Measurements from ENCODE around the gene STAB2.

The STAB2 gene

DNA sequence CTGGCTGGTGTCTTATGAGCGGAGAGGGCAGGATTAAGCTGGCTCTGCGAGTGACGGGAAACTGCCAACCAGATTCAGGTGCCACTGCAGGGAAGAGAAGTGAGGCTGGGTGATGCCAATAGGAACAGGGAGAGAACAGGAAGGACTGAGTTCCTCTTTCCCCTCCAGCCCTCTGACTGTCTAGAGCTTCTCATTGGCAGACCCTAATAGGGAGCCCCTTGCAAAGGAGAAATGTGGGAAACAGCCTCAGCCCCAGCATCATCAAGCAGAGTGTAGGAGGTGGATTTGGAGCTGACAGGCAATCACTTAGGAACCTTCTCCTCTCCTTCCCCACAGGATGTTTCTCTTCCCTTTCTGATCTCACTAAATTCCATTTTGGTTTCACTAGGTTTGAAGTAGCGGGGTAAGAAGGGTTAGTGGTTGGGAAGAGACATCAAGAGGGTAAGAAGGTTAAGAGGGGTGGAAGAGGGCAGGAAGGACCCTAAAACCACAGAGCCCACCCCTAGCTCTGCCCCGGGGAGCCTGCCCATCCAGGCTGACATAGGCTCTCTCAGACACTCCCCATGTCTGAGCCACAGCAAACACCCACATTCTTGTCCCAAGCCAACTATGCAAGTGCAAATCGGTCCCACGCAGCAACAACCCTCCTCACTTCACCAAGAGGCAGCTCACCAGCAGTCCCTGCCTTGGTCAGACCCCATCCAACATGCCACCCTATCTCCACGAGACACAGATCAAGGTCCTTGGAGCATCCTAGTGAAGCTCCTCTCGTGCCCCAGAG lies 111.1 kb downstream of the STAB2 start:
- DNase-seq: no peak

DNA sequence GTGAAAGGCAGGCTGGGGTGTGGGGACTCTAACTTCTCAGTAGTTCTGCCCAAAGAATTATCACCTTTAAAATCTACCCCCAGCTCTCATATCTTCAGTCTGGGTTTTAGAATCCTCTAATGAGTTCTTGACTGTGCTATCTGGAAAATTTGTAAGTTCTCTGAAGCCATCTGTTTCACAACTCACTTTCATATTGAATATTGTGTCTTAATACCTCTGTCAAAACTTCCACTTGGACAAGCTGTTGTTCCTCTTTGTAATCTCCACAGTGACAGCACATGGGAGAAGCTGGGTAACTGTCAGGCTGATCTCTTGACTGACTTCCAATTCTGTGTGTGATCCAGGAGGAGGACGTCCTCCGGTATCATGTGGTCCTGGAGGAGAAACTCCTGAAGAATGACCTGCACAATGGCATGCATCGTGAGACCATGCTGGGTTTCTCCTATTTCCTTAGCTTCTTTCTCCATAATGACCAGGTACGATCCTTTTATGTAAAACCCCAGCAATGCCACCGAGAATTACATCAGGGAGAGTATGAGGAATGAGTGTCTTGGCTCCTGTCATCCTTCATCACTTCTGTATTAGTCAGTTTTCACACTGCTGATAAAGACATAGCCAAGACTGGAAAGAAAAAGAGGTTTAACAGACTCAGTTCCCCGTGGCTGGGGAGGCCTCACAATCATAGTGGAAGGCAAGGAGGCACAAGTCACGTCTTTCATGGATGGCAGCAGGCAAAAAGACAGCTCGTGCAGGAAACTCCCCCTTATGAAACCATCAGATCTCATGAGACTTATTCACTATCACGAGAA lies 111.9 kb downstream of the STAB2 start:
- no peak for DNase-seq

DNA sequence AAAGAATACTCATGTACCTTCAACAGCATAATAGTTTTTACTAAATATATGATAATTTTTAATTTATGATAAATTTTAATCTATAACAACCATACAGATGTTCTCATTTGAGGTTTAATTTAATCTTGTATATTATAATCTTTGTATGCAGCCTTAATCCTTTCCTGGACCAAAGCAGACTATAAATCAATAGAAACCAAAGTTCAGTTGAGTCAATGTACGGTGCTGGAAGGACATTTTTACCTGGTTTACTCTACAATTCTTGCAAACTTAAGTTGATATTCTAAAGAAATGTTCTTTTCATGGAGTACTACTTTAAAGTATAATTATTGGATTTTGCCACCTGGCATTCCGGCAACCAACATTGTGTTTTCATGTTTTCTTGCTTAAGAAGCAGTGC lies 118.0 kb downstream of the STAB2 start:
- no peak for DNase-seq

DNA sequence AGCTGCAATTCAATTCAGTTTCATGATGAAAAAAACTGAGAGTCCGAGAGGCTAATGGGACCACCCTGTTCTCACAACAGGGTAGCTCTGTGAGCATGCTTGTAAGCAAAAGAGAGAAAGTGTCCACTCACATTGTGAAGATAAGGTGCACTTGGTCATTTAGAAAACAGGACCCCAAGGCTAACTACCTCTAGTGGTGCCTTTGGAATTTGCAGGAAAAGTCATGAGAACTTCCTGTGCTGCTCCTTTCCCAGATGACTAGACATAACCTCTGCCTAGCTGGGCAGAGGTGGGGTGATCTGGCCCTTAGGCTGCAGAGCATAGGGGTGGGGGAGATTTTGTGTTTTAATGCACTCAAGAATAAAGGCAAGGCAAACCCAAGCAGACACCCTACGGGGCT lies 118.9 kb downstream of the STAB2 start:
- DNase-seq: no peak

DNA sequence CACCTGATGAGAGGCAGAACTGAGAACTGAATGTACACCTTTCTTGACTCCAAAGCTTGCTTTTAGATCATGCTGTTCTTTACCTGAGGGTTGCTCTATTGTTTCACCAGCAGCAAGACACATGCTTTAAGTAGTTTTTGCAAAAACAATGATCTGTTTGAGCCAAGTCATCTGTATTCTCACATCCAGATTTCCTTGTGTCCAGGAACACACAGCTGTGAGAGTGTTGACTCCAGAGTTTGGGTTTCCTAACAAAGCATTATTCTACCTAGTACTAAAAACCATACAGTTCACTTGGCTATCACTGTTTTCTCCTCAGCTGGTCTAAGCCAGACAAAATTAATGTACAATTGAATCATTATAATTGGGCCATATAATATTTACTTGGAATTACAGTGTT lies 120.4 kb downstream of the STAB2 start:
- DNase-seq: no peak

DNA sequence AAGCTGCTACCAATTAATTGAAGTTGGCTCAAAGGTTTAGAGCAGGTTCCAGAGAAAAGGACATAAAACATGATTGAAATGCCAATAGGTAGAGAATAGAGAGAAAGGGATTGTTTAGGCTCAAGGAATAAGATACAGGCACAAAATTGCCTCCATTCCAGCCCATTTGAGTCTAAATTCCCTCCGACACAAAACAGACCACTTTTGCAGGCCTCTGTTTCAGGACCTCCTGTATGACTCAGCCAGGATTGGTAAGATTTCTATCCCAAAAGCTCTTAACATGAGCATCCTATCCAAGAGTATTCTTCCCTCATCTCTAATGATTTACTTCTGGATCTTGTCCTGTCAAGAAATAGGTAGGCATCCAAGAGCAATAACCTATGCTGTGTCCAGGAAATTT lies 123.5 kb downstream of the STAB2 start:
- no peak for DNase-seq

DNA sequence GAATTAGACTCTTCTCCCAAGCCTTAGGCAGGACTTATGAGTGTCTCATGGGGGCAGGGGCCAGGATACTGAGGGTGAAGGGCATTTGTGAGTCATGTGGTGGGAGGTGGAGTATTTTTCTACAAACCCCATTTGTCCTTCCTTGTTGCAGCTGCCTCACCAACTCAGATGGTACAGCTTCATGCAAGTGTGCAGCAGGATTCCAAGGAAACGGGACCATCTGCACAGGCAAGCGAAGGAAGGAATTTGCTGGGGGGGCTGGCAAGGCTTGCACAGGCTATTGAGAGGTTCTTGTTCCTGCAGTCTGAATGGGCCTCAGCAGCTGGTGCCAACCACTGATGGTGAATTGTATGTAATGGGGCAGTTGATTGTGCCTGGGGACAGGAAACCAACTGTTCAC lies 125.1 kb downstream of the STAB2 start:
- no peak for DNase-seq

DNA sequence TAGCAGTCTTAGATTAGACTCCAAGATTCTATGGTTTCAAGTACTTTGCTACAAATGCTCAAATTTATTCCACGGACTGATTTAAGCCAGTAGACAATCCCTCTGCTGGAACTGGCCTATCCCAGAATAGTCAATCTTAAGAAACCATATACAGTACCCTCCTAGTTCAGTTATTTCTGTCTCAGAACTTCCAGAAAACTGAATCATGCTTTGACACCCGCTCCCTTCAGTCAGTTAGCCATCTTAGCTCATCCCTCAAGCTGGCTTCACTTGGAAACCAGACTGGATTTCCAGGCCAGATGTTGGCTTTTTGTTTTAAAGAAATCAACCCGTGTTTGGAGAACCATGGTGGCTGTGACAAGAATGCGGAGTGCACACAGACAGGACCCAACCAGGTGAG lies 128.4 kb downstream of the STAB2 start:
- no peak for DNase-seq

DNA sequence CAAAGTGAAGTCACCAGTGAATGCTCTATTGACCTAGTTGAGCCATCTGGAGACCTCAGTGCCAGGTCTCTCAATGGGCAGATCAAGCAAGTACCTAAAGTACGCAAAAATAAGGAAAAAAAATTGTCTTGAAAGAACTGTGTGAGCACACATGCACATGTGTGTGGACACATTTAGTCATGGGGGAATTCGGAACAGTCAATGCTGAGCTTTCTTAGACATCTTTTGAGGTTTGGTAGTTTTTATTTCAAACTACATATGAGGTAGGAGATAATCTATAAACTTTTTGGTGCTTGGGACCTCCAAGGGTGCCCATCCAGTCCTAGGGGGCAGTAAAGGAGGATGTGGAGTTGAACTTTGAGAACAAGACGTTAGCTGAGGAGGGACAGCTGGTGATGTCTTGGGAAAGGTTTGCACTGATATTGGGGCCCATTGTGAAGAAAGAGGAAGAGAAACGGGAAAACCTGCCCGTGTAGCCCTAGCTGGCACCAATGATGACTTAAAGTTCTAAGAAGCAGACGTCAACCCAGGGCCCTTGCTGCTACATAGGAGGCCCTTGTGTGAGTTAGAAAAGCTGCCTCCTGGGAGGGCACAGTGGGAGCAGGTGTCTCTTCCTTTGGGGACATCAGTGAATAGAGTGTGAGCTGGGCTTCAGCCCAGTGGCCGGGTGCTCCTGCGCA lies 129.6 kb downstream of the STAB2 start:
- no peak for DNase-seq

DNA sequence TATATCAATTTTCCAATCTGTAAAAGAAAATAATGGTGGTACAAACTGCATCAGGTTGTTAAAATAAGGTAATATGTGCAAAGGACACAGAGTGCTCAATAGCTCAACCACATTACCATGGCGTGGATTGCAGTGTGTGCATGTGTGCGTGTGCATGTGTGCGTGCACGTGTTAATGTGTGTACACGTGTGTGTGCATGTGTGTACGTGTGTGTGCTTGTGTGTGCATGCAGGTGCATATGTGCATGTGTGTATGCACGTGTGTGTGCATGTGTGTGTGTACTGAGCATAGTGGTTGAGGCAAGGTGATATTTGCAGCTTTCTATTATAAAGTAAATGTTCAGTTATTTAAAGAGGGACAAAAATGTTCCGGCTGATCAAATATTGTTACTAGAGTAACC lies 138.3 kb downstream of the STAB2 start:
- no peak for DNase-seq

DNA sequence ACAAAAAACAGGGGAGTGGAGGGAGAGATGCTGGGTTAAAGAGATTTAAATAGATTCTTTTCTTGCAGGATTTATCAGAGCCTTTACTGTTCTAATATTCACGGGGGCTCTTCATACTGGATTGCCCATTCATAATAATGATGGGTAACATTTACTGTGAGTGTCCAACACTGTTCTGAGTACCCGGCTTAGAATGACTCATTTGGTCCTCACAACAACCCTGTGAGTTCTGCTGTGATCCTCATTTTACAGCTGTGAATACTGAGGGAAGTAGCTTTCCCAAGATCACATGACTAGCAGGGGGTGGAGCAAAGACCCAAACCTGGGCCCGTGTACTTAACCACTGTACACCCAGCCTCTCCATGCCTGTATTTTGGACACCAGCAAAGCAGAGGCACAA lies 140.6 kb downstream of the STAB2 start:
- DNase-seq: no peak

DNA sequence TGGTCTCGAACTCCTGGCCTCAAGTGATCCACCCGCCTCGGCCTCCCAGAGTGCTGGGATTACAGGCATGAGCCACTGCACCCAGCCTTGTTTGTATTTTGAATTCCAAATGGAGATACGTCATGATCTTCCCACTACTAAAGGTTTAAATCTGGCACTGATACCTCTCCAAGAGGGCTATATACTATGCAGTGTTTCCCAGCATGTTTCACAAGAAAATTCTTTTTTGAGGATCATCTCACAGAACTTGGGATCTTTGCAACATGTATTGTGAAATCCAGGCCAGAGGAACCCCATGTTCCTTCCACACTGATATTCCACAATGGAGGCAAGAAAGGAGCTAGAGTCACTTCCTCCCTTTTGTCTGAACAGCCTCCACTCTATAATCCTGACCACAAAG lies 141.2 kb downstream of the STAB2 start:
- no peak for DNase-seq

DNA sequence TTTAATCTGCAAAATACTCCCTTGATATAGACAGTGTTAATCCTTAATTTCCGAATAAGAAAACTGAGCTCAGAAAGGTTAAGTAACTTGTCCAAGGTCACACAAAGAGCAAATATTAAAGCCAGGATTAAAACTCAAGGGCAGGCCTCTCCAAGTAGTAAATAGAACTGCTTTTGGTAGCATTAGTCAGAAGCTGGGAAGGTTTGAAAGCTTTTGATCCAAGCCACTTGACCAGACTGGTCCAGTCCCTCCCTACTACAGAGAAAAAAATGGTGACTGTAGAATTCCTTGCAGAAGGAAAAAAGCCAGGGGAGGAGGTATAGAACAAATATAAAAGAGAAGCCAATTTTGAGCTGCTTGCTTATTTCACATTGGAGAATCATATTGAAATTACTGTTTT lies 142.4 kb downstream of the STAB2 start:
- no peak for DNase-seq

DNA sequence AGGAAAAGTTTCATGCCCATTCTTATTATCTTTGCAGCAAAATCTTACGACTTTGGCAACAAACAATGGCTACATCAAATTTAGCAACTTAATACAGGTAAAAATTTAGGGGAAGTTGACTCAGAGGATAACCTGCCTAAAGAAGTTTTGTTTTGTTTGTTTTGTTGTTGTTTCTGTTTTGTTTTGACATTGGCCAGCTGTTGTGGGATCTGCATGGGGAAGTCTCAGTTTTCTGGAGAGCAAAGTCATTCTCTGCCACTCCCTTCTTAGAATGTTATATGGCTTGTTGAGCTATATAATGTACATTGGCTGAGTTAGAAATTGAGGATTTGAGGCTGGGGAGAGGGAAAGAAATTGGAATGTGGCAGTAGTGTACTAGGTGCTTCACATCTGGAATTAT lies 144.5 kb downstream of the STAB2 start:
- no peak for DNase-seq

DNA sequence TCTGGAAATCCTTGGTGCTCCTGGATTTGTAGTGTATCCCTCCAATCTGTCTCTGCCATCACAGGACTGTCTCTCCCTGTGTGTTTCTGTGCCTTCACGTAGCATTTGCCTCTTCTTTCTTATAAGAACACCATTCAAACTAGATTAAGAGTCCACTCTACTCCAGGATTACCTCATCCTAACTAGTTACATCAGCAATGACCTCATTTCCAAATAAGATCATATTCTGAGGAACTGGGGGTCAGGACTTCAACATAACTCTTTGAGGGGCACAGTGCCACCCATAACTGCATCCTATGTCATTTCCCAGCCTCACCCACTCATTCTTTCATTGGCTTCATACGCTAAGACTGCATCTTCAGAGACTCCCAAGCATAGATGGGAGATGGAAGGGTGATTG lies 147.8 kb downstream of the STAB2 start:
- DNase-seq: no peak

DNA sequence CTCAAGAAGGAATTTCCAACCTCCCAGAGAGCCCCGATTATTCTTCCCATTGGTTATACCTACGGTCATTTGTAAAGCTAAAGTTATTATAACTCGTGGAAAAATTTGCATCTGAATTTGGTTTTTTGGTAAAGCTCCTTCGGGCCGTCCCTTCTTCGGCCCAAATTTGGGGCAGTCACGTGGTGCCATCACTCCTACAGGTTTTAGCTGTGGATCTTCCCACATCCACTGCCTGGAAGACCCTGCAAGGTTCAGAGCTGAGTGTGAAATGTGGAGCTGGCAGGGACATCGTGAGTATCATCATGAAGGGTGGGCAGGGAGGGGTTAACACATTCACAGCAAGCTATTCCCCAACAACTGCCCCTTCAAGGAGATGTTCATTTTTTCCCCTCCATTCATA lies 148.2 kb downstream of the STAB2 start:
- no peak for DNase-seq

DNA sequence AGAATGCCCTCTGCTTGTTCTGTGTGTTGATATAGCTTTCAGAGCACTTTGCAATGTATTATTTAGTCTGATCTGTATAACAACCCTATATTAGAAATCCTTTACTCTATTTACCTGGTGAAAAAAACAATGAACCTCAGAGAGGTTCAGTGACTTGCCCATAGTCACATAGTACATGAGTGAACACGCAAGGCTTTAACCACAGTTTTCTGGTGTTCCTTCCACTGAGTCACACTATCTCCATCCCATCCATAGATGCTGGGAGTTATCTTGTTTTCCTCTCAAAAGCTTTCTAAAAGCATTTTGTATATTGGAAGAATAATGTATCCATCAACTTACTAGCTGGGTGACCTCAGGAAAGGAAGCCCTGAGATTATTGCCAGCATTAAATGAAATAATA lies 149.5 kb downstream of the STAB2 start:
- DNase-seq: no peak

DNA sequence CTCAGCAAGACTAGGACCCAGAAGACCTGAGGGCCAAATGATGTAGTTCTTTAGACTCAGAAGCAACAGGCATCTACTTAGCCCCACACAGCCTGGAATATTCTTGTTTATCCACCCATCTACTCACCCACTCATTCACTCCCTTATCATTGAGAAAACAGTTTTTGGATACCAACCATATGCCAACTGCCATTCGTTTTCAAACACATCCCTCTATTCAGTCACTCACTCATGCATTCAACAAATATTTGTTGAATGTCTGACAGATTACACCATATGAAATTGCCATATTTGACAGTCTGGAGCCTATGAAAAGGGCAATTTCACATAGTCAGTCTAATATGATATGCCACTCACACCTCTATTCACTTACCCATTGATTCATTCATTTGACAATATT lies 150.8 kb downstream of the STAB2 start:
- no peak for DNase-seq

DNA sequence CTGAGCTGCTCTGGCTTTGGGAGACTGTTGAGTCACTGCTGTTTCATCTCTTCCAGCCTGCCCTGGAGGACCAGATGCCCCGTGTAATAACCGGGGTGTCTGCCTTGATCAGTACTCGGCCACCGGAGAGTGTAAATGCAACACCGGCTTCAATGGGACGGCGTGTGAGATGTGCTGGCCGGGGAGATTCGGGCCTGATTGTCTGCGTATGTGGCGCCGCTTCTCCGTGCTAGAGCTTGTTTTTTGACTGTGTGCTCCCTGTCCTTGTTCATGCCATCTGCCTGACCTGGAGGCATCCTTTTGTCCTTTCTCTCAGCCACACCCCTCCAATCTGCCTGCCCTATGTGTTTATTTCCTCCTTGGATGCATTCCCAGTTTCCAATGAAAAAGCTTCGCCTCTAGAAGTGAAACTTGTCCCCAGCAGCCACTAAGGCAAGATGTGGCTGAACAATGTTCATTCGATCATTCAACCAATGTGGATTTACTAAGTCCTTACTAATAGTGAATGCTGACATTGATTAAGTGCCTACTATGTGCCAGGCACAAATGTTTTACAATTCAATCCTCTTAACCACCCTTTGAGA lies 155.4 kb downstream of the STAB2 start:
- DNase-seq: no peak

DNA sequence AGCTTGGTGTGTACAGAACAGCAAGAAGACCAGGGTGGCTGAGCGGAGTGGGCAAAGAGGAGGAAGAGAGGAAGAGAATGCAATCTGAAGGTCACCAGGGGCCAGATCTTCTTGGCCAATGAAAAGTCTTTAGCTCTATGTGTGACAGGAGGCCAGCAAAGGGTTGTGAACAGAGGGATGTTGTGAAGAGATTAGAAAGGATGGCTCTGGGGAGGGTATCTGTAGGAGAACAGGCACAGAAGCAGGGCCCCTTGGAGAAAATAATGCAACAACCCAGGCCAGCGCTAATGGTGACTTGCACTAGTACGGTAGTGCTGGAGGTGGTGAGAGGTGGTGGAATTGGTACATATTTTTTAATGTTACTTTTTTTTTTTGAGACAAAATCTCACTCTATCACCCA lies 156.7 kb downstream of the STAB2 start:
- no peak for DNase-seq

DNA sequence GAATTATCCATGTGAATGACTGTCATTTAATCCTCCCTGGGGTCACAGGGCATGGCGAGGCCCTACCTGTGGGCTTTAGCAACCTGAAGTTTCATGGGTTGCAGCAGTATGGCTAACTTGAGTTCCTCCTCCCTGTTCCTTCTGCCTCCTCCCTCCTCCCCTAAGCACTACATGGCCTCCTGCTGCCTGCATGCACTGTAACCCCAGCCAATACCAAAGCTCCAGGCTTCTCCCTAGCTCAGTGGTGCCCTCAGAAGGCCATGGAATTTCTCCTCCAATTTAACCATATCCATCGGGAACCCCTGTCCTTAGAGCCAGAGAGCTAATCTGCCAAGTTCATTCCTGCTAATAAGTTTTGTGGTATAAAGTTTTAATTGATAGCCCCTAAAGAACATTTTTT lies 158.9 kb downstream of the STAB2 start:
- no peak for DNase-seq

DNA sequence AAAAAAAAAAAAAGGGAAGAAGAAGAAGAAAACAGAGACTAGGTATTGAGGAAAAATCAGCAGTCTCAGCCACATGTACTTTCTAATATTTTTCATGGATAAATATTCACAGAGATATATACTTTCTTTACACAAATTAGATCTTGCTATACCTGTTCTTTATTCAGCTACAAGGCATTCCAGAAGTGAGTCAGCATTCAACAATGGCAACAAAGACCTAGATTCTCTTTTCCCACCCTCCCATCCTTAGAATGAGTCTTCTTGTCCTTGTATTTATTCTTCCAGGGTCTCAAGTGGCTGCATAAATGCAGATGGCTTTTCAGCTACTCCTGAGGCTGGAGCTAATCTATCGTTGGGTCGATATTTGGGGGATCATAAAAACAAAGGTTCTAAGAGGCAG lies 160.9 kb downstream of the STAB2 start:
- DNase-seq: no peak

DNA sequence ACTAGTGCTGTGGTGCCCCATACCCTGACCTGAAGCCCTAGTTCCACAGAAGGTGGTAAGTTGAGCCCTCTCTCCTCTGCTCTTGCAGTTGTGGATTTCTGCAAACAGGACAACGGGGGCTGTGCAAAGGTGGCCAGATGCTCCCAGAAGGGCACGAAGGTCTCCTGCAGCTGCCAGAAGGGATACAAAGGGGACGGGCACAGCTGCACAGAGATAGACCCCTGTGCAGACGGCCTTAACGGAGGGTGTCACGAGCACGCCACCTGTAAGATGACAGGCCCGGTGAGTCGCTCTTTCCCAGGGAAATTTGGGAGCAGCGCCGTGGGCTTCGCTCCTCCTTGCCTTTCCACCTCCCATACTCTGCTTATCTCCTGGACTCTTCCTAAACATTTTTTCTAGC lies 161.8 kb downstream of the STAB2 start:
- DNase-seq: no peak

DNA sequence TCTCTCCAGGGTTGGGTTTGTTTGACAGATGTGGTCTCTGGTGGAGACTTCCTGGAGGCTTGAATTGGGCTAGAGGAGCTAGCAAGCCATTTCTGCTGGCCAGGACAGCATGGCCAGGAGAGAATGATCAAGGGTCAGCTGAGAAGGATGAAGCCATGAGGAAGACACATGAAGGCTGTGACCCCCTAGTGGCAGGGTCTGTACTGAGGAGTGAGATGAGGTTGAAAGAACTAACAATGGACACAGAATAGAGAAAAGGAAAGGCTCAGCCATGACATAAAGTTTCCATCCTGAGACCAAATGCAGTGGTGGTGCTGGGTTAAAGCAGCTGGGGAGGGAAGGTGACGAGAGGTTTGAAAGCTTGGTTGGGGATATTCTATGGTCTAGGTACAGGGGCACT lies 164.1 kb downstream of the STAB2 start:
- no peak for DNase-seq

Data from activated effector memory CD4-positive, alpha-beta T cell treated with Interleukin-2 at 50 U/mL for 16 hours (primary cell).